ENCODE results near the gene ZNF467.

The ZNF467 gene

GRCh38 chr7:149783386-149784250 lies 10.2 kb upstream of the ZNF467 start:
- DNase-seq = no peak

DNA sequence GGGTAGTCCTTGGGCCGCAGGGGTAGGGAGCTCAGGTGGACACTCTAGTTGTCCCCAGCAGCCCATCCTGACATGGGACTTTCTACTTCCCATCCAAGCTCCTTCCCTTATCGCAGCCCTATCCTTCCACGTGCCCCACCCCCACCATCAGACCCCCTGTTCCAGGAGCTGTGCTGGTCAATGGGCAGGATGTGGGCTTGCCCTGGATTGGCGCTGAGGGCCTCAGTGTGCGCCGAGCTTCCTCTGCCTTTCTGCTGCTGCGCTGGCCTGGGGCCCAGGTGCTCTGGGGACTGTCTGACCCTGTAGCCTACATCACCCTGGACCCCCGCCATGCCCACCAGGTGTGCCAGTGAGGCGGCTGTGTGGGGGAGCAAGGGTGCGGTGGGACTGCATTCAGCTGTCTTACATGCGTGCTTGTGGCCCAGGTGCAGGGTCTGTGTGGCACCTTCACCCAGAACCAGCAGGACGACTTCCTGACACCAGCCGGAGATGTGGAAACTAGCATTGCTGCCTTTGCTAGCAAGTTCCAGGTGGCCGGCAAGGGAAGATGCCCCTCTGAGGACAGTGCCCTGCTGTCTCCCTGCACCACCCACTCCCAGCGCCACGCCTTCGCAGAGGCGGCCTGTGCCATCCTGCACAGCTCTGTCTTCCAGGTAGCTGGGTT lies 9.4 kb upstream of the ZNF467 start:
- DNase-seq = no peak

DNA sequence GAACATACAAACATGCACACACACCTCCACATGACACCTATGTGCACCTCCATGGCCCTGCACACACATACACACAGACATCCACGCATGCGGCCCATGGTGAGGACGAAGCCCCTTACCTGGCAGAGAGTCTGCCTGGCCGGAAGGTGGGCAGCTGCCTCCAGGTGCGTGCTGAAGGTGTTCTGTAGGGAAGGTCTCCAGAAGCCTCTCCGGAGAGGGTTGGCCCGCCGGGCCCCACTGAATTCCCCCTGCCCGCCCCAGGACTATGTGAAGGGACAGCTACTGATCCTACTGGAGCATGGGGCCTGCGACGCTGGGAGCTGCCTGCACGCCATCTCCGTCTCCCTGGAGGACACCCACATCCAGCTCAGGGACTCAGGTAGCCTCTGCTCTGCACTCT lies 8.5 kb upstream of the ZNF467 start:
- DNase-seq = no peak

DNA sequence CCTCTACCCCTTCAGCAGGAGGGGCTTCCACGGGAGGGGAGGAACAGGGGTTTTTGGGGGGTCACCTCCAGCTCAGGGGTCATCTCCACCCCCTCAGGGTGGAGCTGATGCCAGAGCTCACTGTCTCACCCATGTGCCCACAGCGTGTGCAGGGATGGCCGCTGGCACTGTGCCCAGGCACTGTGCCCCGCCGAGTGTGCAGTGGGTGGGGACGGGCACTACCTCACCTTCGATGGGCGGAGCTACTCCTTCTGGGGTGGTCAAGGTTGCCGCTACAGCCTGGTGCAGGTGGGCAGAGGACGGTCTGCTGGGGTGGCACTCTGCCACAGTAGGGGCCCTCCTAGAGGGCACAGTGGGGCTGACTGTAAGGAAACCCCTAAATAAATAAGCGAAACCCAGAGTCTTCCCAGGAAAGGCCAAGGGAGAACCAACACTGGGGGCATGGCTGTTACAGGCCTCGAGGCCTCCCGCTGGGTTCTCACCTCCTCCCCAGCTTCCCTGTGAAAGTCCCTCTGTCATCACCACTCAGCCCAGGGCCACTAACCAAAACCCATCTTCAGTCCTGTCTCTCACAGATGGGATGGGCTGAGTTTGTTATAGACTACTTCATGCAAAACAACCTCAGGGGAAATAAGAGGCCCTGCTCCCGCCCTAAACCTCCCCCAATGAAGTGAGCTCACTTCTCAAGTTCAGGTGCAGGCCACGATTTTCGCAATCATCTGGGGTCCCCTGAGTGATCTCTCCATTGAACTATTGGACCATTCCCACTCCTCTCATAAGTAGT lies 7.4 kb upstream of the ZNF467 start:
- DNase-seq = no peak

GRCh38 chr7:149780056-149780455 lies 6.7 kb upstream of the ZNF467 start:
- DNase-seq = no peak

DNA sequence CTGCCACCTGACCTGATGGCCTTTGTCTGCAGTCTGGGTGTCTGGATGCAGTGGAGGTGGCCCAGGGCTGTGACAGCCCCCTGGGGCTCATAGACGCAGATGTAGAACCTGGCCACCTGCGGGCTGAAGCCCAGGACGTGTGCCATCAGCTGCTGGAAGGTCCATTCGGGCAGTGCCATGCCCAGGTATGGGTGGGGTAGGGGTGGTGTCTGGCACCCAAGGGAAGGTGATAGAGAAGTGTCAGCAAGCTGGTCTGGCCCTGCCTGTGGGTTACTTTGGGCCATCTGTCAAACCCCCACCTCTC lies 6.1 kb upstream of the ZNF467 start:
- DNase-seq = no peak

DNA sequence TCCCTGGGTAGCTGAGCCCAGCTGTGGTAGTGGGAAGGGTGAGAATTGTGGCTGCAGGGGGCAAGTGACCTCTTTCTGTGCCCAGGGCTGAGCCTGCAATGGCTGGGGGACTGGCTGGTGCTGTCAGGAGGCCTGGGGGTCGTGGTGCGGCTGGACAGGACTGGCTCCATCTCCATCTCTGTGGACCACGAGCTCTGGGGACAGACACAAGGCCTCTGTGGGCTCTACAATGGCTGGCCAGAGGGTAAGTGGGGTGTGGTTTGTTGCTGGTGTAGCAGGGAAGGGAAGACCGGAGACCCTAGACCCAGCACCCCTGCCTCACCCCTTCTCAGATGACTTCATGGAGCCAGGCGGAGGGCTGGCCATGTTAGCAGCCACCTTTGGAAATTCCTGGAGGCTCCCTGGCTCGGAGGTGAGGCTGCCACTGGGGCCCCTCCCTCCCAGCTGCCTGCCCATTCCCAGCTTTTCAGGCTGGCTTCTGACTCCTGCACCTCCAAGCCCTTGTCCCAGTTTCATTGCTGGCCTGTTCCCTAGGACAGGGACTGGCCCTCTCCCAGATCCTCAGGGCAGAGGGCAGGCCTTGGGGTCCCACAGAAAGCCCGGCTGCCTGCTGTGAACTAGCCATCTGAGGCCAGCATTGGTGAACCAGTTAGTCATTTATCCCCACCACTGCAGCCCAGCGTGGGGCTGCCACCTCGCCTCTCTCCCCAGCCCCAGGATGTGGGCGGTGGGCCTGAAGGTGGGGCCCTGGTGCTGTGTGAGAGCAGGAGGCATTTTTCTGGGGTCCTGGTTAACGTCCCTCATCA lies 5.5 kb upstream of the ZNF467 start:
- DNase-seq = no peak

GRCh38 chr7:149778327-149778637 lies 4.9 kb upstream of the ZNF467 start:
- no peak for DNase-seq

- no peak for DNase-seq
These were observed 4.4 kb upstream of the ZNF467 start for GRCh38 chr7:149777551-149778326.

- peak; percentile 76 for DNase-seq
These were observed 3.5 kb upstream of the ZNF467 start for GRCh38 chr7:149776848-149777407.

DNA sequence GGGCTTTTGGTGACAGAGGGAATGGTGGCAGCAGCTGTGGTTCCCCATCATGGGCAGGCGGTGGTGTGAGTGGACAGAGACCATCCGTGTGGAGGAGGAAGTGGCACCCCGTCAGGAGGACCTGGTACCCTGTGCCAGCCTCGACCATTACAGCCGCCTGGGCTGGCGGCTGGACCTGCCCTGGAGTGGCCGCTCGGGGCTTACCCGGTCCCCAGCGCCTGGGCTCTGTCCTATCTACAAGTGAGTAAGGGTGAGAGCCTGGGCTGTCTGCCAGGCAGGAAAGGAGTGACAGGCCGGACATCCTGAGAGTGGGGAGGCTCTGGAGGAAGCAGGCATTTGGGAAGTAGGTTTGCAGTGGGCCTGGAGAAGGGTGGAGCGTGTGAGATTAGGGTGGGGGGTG lies 2.9 kb upstream of the ZNF467 start:
- DNase-seq = no peak

- DNase-seq = no peak
These were observed 1.8 kb upstream of the ZNF467 start for GRCh38 chr7:149775176-149775556.

DNA sequence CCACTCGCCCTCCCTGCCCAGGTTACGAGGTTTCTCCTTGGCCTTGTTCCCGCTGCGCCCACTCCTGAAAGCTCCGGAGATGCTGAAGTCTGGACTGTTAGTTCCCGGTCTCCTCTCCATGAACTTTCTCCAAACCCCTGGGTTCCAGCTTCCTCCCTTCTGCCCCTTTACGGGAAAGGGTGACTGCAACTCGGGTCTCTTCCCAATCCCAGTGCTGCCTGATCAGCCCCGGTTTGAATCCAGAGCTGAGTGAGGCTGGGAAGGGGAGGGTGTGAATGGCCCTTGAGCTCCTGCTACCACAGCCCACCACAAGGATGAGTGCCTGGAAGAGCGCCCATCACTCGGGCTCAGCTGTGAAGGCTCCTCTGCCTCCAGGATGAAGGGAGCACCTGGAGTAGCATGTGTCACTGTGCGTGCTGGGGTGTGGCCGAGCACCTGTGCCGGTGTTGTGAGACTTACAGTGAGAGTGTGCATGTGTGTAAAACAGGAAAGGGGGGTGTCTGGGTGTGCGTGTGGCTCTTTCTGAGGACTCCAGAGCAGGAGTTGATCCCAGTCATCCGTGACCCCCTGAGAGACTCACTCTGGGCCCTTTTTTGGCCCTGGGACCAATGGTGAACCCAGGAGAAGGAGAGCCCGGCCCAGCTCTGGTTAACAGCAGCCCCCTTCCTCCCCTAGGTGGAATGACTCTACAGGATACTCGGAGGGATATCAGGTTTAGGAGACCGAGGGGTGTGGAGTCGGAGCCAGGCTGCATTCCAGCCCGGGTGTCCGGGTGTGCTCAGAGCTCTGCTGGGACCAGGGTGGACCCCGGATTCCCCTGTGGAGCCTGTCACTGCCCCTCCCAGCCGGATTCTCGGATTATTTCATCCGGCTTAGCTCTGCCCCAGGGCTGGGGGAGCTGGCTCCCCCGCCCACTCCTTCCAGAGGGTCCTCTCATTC lies 1.1 kb upstream of the ZNF467 start:
- peak; percentile 46 for DNase-seq

GRCh38 chr7:149772956-149773434 lies 393 bp downstream of the ZNF467 start:
- DNase-seq = peak; percentile 40

DNA sequence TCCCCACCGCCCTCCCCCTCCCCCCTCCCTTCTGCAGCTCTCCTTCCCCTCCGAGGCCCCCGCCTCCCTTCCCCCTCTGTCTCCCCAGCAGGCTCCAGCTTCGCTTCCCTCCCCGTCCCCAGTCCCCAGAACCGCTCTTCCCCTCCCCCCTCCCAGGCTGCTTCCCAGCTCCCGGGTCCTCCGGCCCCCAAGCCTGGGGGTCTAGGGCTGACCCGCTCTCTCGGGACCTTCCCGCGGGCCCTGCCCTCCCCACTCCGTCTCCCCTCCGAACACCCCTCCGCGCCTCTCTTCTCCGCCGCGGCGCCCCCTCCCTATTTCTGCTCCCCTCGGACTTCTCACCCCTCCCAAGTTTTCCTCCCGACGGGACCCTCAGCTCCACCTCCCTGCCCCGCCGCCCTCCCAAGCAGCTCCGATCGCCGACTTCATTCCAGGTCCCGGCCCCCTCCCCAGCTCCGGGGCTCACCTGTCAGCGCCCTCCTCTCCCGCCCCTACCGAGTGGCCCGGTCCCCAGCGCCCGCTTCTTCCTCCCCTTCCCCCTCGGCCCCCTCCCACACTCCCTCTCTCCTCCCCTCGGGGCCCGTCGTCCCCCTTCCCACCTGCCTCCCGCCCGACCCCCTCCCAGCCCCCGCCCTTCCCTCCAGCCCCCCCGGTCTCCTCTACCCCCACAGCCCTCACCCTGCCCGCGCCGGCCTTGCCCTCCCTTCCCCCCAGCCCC lies 990 bp downstream of the ZNF467 start:
- peak; percentile 69 for DNase-seq

DNA sequence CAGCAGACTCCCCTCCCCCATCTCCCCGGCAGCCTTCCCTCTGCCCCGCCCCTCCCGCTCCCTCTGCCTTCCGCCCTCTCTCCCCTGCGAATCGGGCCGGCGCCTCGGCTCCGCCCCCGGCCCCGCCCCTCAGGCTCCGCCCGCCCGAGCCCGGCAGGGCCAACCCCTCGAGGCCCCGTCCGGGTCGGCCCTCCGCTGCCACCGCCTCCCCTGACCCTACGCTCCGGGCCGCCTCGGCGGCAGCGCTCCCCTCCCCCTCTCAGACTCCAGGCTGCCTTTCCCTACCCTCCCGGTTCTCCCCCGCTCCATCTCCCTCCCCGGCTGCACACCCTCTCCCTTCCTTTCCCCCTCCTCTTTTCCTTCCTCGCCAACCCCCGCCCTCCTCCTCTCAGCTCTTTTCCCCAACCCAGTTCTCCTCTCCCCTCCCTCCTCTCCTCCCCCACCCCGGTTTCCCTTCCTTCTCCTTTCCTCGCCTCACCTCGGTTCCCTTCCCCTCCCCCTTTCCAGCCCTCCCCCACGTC lies 1.6 kb downstream of the ZNF467 start:
- DNase-seq = peak; percentile 90

- DNase-seq = no peak
These were observed 2.4 kb downstream of the ZNF467 start for GRCh38 chr7:149770728-149771636.

- DNase-seq = no peak
These were observed 3.5 kb downstream of the ZNF467 start for GRCh38 chr7:149769915-149770314.

- no peak for DNase-seq
These were observed 4.5 kb downstream of the ZNF467 start for GRCh38 chr7:149768931-149769330.
